Fibroblast of mammary gland (primary cell): ENCODE results near the gene TP53BP2.
"Not testable (repeated sequence)": the region's sequence is repeated elsewhere in the genome, so short reads cannot be mapped to it uniquely, and the experiment has no call there.

Source experiments
- DNase-seq: peaks from one replicate; pipeline ENCODE4 v3.0.0-alpha.2; 2010; ENCODE audit warnings: low read depth
- H3K4me3 ChIP-seq: 2 replicates; pipeline ENCODE4 v1.5.1; 2011; ENCODE audit warnings: low read depth, mild to moderate bottlenecking, low read length, moderate library complexity; ENCODE audit not compliant: control insufficient read depth
- TF ChIP-seq, protein P1 (sequence below): conservative IDR thresholded peaks from 2 replicates; pipeline ENCODE4 v1.5.1; 2011; ENCODE audit warnings: low read depth, low read length, inconsistent platforms; ENCODE audit not compliant: control insufficient read depth, insufficient read depth

The TP53BP2 gene, protein sequence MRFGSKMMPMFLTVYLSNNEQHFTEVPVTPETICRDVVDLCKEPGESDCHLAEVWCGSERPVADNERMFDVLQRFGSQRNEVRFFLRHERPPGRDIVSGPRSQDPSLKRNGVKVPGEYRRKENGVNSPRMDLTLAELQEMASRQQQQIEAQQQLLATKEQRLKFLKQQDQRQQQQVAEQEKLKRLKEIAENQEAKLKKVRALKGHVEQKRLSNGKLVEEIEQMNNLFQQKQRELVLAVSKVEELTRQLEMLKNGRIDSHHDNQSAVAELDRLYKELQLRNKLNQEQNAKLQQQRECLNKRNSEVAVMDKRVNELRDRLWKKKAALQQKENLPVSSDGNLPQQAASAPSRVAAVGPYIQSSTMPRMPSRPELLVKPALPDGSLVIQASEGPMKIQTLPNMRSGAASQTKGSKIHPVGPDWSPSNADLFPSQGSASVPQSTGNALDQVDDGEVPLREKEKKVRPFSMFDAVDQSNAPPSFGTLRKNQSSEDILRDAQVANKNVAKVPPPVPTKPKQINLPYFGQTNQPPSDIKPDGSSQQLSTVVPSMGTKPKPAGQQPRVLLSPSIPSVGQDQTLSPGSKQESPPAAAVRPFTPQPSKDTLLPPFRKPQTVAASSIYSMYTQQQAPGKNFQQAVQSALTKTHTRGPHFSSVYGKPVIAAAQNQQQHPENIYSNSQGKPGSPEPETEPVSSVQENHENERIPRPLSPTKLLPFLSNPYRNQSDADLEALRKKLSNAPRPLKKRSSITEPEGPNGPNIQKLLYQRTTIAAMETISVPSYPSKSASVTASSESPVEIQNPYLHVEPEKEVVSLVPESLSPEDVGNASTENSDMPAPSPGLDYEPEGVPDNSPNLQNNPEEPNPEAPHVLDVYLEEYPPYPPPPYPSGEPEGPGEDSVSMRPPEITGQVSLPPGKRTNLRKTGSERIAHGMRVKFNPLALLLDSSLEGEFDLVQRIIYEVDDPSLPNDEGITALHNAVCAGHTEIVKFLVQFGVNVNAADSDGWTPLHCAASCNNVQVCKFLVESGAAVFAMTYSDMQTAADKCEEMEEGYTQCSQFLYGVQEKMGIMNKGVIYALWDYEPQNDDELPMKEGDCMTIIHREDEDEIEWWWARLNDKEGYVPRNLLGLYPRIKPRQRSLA

GRCh38 chr1:223845810-223846682 is at the start of gene TP53BP2:
TSS of gene TP53BP2 (minus strand) at chr1:223845947. CDS start at chr1:223845680, 267 bp downstream.
- peak; percentile 81 for DNase-seq
- H3K4me3 ChIP-seq = peak within 1 kb of the TSS; percentile 70
- TF ChIP-seq, protein P1, sequence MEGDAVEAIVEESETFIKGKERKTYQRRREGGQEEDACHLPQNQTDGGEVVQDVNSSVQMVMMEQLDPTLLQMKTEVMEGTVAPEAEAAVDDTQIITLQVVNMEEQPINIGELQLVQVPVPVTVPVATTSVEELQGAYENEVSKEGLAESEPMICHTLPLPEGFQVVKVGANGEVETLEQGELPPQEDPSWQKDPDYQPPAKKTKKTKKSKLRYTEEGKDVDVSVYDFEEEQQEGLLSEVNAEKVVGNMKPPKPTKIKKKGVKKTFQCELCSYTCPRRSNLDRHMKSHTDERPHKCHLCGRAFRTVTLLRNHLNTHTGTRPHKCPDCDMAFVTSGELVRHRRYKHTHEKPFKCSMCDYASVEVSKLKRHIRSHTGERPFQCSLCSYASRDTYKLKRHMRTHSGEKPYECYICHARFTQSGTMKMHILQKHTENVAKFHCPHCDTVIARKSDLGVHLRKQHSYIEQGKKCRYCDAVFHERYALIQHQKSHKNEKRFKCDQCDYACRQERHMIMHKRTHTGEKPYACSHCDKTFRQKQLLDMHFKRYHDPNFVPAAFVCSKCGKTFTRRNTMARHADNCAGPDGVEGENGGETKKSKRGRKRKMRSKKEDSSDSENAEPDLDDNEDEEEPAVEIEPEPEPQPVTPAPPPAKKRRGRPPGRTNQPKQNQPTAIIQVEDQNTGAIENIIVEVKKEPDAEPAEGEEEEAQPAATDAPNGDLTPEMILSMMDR = peak; percentile 38

- H3K4me3 ChIP-seq, DNase-seq: not testable (repeated sequence)
Measured at GRCh38 chr1:223890494-223890893, 44.7 kb upstream of the TP53BP2 start.

- H3K4me3 ChIP-seq, DNase-seq: not testable (repeated sequence)
Measured at GRCh38 chr1:223889319-223889718, 43.6 kb upstream of the TP53BP2 start.

- peak; percentile 95 for DNase-seq
- H3K4me3 ChIP-seq = no peak overlapping the region
- TF ChIP-seq, protein P1 = no peak
Measured at GRCh38 chr1:223887747-223888418, 42.1 kb upstream of the TP53BP2 start.

- no peak overlapping the region for H3K4me3 ChIP-seq
- DNase-seq = no peak
- TF ChIP-seq, protein P1 = no peak
Measured at GRCh38 chr1:223886516-223886921, 40.8 kb upstream of the TP53BP2 start.

- no peak for DNase-seq
- no peak overlapping the region for H3K4me3 ChIP-seq
- TF ChIP-seq, protein P1 = no peak
Measured at GRCh38 chr1:223885614-223886013, 39.9 kb upstream of the TP53BP2 start.
